Measurements from ENCODE around the gene CNPPD1.

Gene CNPPD1

GRCh38 chr2:219178377-219179175, 1.9 kb upstream of the CNPPD1 start:
- DNase-seq, result peak in 1 of 2 donors; percentile 28

- peak; percentile 59 to 71 for DNase-seq
Measured at GRCh38 chr2:219177552-219178376, 1.0 kb upstream of the CNPPD1 start, which contains the start of gene RETREG2. TSS of gene RETREG2 (plus strand) at chr2:219178275. CDS start at chr2:219178353, 78 bp downstream.

GRCh38 chr2:219175928-219176817, 552 bp downstream of the CNPPD1 start:
- peak in 1 of 2 donors; percentile 19 for DNase-seq

- no peak for DNase-seq
Measured at GRCh38 chr2:219175486-219175885, 1.2 kb downstream of the CNPPD1 start.

- DNase-seq, result no peak
Measured at GRCh38 chr2:219174801-219175200, 1.9 kb downstream of the CNPPD1 start.

GRCh38 chr2:219174146-219174545, 2.6 kb downstream of the CNPPD1 start:
- no peak for DNase-seq

- DNase-seq, result no peak
Measured at GRCh38 chr2:219173176-219173575, 3.5 kb downstream of the CNPPD1 start.

GRCh38 chr2:219172231-219173154, 4.2 kb downstream of the CNPPD1 start:
- DNase-seq, result no peak

- peak in 1 of 2 donors; percentile 40 for DNase-seq
Measured at GRCh38 chr2:219171231-219171651, 5.5 kb downstream of the CNPPD1 start.

- no peak for DNase-seq
Measured at GRCh38 chr2:219169930-219170654, 6.6 kb downstream of the CNPPD1 start, which contains the start of gene SLC23A3. TSS of gene SLC23A3 (minus strand) at chr2:219170029. CDS start at chr2:219169984, 45 bp downstream.

- DNase-seq, result no peak
Measured at GRCh38 chr2:219168932-219169331, 7.8 kb downstream of the CNPPD1 start.

- no peak for DNase-seq
Measured at GRCh38 chr2:219168526-219168925, 8.2 kb downstream of the CNPPD1 start.

GRCh38 chr2:219167997-219168396, 8.7 kb downstream of the CNPPD1 start:
- DNase-seq, result no peak

- DNase-seq, result no peak
Measured at GRCh38 chr2:219165058-219165911, 11.4 kb downstream of the CNPPD1 start.

GRCh38 chr2:219163156-219163555, 13.6 kb downstream of the CNPPD1 start:
- no peak for DNase-seq

GRCh38 chr2:219161097-219161496, 15.6 kb downstream of the CNPPD1 start:
- no peak for DNase-seq

GRCh38 chr2:219160186-219161017, 16.3 kb downstream of the CNPPD1 start, which contains the start of gene NHEJ1:
TSS of gene NHEJ1 (minus strand) at chr2:219160815. CDS start at chr2:219158362, 2,453 bp downstream.
- peak; percentile 94 to 95 for DNase-seq

- DNase-seq, result no peak
Measured at GRCh38 chr2:219159771-219160185, 16.9 kb downstream of the CNPPD1 start.

- no peak for DNase-seq
Measured at GRCh38 chr2:219158586-219158985, 18.1 kb downstream of the CNPPD1 start.

Data from stimulated activated CD4-positive, alpha-beta T cell treated with anti-CD3 and anti-CD28 coated beads, Interleukin-2, amount 100 ng/mL, for 48 hours (primary cell).